ENCODE measurements around the gene LRRC45. TPM values are rescaled to one million over a fixed set of nuclear protein-coding genes. Genes with fewer than 3 reads are reported as not detected.

Gene LRRC45
- total and polyA plus RNA-seq, 9 of the 15 experiments (the other 6 are each of a cell fraction or from before 2014, with no cell fraction given): 3.5 to 21.5 (median 11.2) TPM; not detected in 2

DNA sequence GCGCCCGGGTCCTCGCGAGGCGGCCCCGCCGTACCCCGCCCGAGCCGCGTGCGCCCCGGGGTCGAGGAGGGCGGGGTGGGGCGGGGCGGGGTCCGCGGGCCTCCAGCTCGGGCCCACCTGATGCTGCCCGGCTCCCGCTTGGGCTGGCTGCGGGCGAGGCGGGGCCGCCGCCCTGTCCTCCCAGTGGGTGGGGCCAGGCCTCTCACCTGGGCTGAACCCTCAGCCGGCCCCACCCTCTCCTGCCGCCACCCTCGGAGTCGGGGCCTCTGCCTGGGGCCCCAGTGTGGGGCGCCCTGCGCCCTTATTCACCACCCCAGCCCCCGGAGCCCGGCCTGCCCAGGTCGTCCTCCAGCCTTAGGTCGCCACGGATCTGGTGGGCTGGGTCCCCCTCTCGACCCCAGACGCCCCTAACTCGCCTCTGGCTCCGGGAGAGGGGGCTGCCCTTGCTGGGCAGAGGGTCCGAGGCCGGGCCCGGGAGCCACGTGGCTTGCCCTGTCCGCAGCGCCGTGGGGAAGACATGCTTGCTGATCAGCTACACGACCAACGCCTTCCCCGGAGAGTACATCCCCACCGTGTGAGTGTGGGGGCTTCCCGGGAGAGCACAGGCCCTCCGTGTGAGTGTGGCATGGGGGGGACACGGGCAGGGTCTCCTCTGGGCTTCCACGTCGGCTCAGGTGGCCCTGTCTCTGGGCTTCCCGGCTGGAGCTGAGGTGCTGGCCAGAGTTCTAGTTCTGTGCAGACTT is 9.0 kb downstream of the LRRC45 start (continued):
- TF ChIP-seq SMAD1 (IDR thresholded peaks at IDR 0.05; ENCODE audit: low read depth, low read length, partially characterized antibody) (peak; percentile 42), ZNF507 (tag; conservative IDR thresholded peaks at IDR 0.05) (no peak), ZNF695 (CRISPR knock-in tag; IDR thresholded peaks at IDR 0.05) (no peak), HNRNPK (IDR thresholded peaks at IDR 0.05; ENCODE audit: low read depth, low read length, poor library complexity, severe bottlenecking) (peak; percentile 21), FOXK2 (conservative IDR thresholded peaks at IDR 0.05 in 1 of 2, IDR thresholded peaks at IDR 0.05 in 1 of 2; ENCODE audit: low read depth in 2 of 2) (no peak), GATAD2B (IDR thresholded peaks at IDR 0.05; ENCODE audit: borderline replicate concordance) (peak; percentile 44; the same call in 1 of the 2 replicates), POLR2AphosphoS5 (IDR thresholded peaks at IDR 0.05; ENCODE audit: control insufficient read depth, insufficient read depth, low read depth, low read length) (peak; percentile 26; the same call in 1 of the 2 replicates), TCF3 (CRISPR knock-in tag; IDR thresholded peaks at IDR 0.05) (0 out of 2 replicates have a peak, but pooled peaks have one; percentile 9), POLR2A (conservative IDR thresholded peaks at IDR 0.05) (peak; percentile 74), ZNF583 (CRISPR knock-in tag; IDR thresholded peaks at IDR 0.05) (0 out of 2 replicates have a peak, but pooled peaks have one; percentile 53), MNT (conservative IDR thresholded peaks at IDR 0.05) (peak; percentile 92 to 94), HNRNPL (IDR thresholded peaks at IDR 0.05; ENCODE audit: low read depth, low read length) (peak; percentile 90), SIN3A (IDR thresholded peaks at IDR 0.05; ENCODE audit: borderline replicate concordance in 2 of 2, control insufficient read depth in 1 of 2, low read depth in 2 of 2, low read length in 2 of 2) (peak; percentile 39 to 56; a peak in 2 of 4 replicates), NR2F6 (CRISPR knock-in tag; IDR thresholded peaks at IDR 0.05) (no peak), SUPT5H (IDR thresholded peaks at IDR 0.05) (peak; percentile 73), ZNF449 (CRISPR knock-in tag; IDR thresholded peaks at IDR 0.05) (no peak), HMGN3 (IDR thresholded peaks at IDR 0.05; ENCODE audit: borderline replicate concordance, extremely low read depth, insufficient read length, low read depth, low read length) (peak; percentile 90)
- TF ChIP-seq, protein P1, sequence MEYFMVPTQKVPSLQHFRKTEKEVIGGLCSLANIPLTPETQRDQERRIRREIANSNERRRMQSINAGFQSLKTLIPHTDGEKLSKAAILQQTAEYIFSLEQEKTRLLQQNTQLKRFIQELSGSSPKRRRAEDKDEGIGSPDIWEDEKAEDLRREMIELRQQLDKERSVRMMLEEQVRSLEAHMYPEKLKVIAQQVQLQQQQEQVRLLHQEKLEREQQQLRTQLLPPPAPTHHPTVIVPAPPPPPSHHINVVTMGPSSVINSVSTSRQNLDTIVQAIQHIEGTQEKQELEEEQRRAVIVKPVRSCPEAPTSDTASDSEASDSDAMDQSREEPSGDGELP (CRISPR knock-in tag; IDR thresholded peaks at IDR 0.05; ENCODE audit: borderline replicate concordance): peak; percentile 51; the same call in 1 of the 2 replicates
- TF ChIP-seq, protein P2, sequence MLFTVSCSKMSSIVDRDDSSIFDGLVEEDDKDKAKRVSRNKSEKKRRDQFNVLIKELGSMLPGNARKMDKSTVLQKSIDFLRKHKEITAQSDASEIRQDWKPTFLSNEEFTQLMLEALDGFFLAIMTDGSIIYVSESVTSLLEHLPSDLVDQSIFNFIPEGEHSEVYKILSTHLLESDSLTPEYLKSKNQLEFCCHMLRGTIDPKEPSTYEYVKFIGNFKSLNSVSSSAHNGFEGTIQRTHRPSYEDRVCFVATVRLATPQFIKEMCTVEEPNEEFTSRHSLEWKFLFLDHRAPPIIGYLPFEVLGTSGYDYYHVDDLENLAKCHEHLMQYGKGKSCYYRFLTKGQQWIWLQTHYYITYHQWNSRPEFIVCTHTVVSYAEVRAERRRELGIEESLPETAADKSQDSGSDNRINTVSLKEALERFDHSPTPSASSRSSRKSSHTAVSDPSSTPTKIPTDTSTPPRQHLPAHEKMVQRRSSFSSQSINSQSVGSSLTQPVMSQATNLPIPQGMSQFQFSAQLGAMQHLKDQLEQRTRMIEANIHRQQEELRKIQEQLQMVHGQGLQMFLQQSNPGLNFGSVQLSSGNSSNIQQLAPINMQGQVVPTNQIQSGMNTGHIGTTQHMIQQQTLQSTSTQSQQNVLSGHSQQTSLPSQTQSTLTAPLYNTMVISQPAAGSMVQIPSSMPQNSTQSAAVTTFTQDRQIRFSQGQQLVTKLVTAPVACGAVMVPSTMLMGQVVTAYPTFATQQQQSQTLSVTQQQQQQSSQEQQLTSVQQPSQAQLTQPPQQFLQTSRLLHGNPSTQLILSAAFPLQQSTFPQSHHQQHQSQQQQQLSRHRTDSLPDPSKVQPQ (CRISPR knock-in tag; IDR thresholded peaks at IDR 0.05; ENCODE audit: borderline replicate concordance): no peak
